ENCODE measurements around the gene ROBO1.

ROBO1 gene

GRCh38 chr3:78801926-78802561 lies 965.8 kb downstream of the ROBO1 start:
- TF ChIP-seq EZH2 (IDR thresholded peaks at IDR 0.05; ENCODE audit: borderline replicate concordance, low read depth, low read length, severe bottlenecking) (no peak), CTCF (IDR thresholded peaks at IDR 0.05; ENCODE audit: borderline replicate concordance, extremely low read depth, low read length, poor library complexity, severe bottlenecking) (no peak)
- ATAC-seq (ENCODE audit: insufficient read depth, low read depth) (no peak), DNase-seq (no peak)
- no peak overlapping the region for H3K9ac ChIP-seq (ENCODE audit: low read depth, low read length)
- H4K20me1 ChIP-seq (ENCODE audit: insufficient read depth, low read length), result no peaks in the 10 kb centered on the region
- H3K9me3 ChIP-seq (ENCODE audit: insufficient read depth, low read length, severe bottlenecking), result no peaks in the 10 kb centered on the region
- no peaks in the 10 kb centered on the region for H3K27me3 ChIP-seq (ENCODE audit: insufficient read depth, low read length, poor library complexity)
- H3K36me3 ChIP-seq (ENCODE audit: insufficient read depth, low read length), result no peaks in the 10 kb centered on the region
- H3K4me3 ChIP-seq (ENCODE audit: low read depth in 1 of 2, low read length in 2 of 2), result no peak overlapping the region
- H3K27ac ChIP-seq (ENCODE audit: low read length), result no peak overlapping the region
- H3K4me1 ChIP-seq (ENCODE audit: insufficient read depth, low read length), result no peaks in the 10 kb centered on the region
- H3K4me2 ChIP-seq (ENCODE audit: insufficient read depth, low read length), result no peak overlapping the region
- H2AFZ ChIP-seq (ENCODE audit: low read depth, low read length), result no peak overlapping the region
- no peaks in the 10 kb centered on the region for H3K79me2 ChIP-seq (ENCODE audit: insufficient read depth, low read length)

GRCh38 chr3:78799681-78800080 lies 968.1 kb downstream of the ROBO1 start:
- H4K20me1 ChIP-seq (ENCODE audit: insufficient read depth, low read length), result no peaks in the 10 kb centered on the region
- ATAC-seq (ENCODE audit: insufficient read depth, low read depth), result no peak

GRCh38 chr3:78798266-78798832 lies 969.4 kb downstream of the ROBO1 start:
- TF ChIP-seq EZH2 (IDR thresholded peaks at IDR 0.05; ENCODE audit: borderline replicate concordance, low read depth, low read length, severe bottlenecking) (no peak), CTCF (IDR thresholded peaks at IDR 0.05; ENCODE audit: borderline replicate concordance, extremely low read depth, low read length, poor library complexity, severe bottlenecking) (no peak)
- no peak overlapping the region for H3K27ac ChIP-seq (ENCODE audit: low read length)
- no peaks in the 10 kb centered on the region for H3K9me3 ChIP-seq (ENCODE audit: insufficient read depth, low read length, severe bottlenecking)
- H3K9ac ChIP-seq (ENCODE audit: low read depth, low read length), result no peak overlapping the region
- DNase-seq (no peak), ATAC-seq (ENCODE audit: insufficient read depth, low read depth) (no peak)
- no peaks in the 10 kb centered on the region for H3K36me3 ChIP-seq (ENCODE audit: insufficient read depth, low read length)
- H3K27me3 ChIP-seq (ENCODE audit: insufficient read depth, low read length, poor library complexity), result no peaks in the 10 kb centered on the region
- no peak overlapping the region for H2AFZ ChIP-seq (ENCODE audit: low read depth, low read length)
- no peaks in the 10 kb centered on the region for H3K79me2 ChIP-seq (ENCODE audit: insufficient read depth, low read length)
- no peak overlapping the region for H3K4me3 ChIP-seq (ENCODE audit: low read depth in 1 of 2, low read length in 2 of 2)
- no peak overlapping the region for H3K4me2 ChIP-seq (ENCODE audit: insufficient read depth, low read length)
- H3K4me1 ChIP-seq (ENCODE audit: insufficient read depth, low read length), result no peaks in the 10 kb centered on the region
- H4K20me1 ChIP-seq (ENCODE audit: insufficient read depth, low read length), result no peaks in the 10 kb centered on the region

More at GRCh38 chr3:78799681-78800080, 968.1 kb downstream of the ROBO1 start:
- no peak overlapping the region for H3K9ac ChIP-seq (ENCODE audit: low read depth, low read length)
- no peaks in the 10 kb centered on the region for H3K4me1 ChIP-seq (ENCODE audit: insufficient read depth, low read length)
- no peak overlapping the region for H3K4me2 ChIP-seq (ENCODE audit: insufficient read depth, low read length)
- H3K4me3 ChIP-seq (ENCODE audit: low read depth in 1 of 2, low read length in 2 of 2), result no peak overlapping the region
- H3K79me2 ChIP-seq (ENCODE audit: insufficient read depth, low read length), result no peaks in the 10 kb centered on the region
- H3K27ac ChIP-seq (ENCODE audit: low read length), result no peak overlapping the region
- no peak for DNase-seq
- no peaks in the 10 kb centered on the region for H3K9me3 ChIP-seq (ENCODE audit: insufficient read depth, low read length, severe bottlenecking)
- TF ChIP-seq EZH2 (IDR thresholded peaks at IDR 0.05; ENCODE audit: borderline replicate concordance, low read depth, low read length, severe bottlenecking) (no peak), CTCF (IDR thresholded peaks at IDR 0.05; ENCODE audit: borderline replicate concordance, extremely low read depth, low read length, poor library complexity, severe bottlenecking) (no peak)
- H2AFZ ChIP-seq (ENCODE audit: low read depth, low read length), result no peak overlapping the region
- no peaks in the 10 kb centered on the region for H3K27me3 ChIP-seq (ENCODE audit: insufficient read depth, low read length, poor library complexity)
- H3K36me3 ChIP-seq (ENCODE audit: insufficient read depth, low read length), result no peaks in the 10 kb centered on the region
